GM23338 (cell line): ENCODE data around the gene HSPH1.

ENCODE experiments used
- EZH2 ChIP-seq: fragments of 200-600 bp; sonication (generic); IDR thresholded peaks from one replicate; pipeline ENCODE4 v1.8.0; 2017; ENCODE audit warnings: antibody characterized with exemption, mild to moderate bottlenecking, low read depth; ENCODE audit not compliant: unreplicated experiment
- EZH2phosphoT487 ChIP-seq: fragments of 200-600 bp; sonication (generic); IDR thresholded peaks from one replicate; pipeline ENCODE4 v1.8.1; 2018; ENCODE audit warnings: antibody characterized with exemption; ENCODE audit not compliant: unreplicated experiment
- JUNB ChIP-seq: IDR thresholded peaks from one replicate; pipeline ENCODE4 v1.6.1; 2016; ENCODE audit warnings: antibody characterized with exemption; ENCODE audit not compliant: unreplicated experiment
- POLR2AphosphoS5 ChIP-seq: IDR thresholded peaks from 2 replicates; pipeline ENCODE4 v1.6.1; 2016; ENCODE audit warnings: antibody characterized with exemption, low read depth
- STAT1 ChIP-seq: IDR thresholded peaks from one replicate; pipeline ENCODE4 v1.6.1; 2016; ENCODE audit warnings: antibody characterized with exemption; ENCODE audit not compliant: unreplicated experiment
- TF ChIP-seq, protein P1 (sequence below), 2 experiments: fragments of 200-600 bp in 1 of 2; sonication (generic) in 1 of 2; conservative IDR thresholded peaks; 2 replicates each; pipeline versions ENCODE4 v1.5.1 to v1.6.1; 2016 to 2017; ENCODE audit warnings: antibody characterized with exemption in 2 of 2, low read depth in 2 of 2, mild to moderate bottlenecking in 2 of 2, moderate library complexity in 1 of 2

DNA sequence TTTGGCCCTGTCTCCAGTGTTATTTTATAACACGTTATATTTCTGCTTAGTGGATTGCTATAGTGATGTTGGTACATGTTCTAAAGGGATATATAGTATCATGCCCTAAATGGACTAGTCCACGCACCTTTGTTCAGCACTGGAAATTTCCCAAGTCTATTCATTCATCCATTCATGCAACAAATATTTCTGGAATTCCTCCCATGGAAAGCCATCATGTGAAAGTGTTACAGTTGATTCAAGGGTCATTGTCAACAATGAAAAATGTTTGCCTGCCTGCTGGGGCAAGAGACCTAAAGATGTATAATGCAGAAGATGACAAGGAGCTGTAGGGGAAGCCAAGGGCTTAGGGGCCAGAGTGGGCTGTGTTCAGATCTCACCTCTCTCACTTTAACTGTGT is 10.8 kb upstream of the HSPH1 start:
- TF ChIP-seq, protein P1, sequence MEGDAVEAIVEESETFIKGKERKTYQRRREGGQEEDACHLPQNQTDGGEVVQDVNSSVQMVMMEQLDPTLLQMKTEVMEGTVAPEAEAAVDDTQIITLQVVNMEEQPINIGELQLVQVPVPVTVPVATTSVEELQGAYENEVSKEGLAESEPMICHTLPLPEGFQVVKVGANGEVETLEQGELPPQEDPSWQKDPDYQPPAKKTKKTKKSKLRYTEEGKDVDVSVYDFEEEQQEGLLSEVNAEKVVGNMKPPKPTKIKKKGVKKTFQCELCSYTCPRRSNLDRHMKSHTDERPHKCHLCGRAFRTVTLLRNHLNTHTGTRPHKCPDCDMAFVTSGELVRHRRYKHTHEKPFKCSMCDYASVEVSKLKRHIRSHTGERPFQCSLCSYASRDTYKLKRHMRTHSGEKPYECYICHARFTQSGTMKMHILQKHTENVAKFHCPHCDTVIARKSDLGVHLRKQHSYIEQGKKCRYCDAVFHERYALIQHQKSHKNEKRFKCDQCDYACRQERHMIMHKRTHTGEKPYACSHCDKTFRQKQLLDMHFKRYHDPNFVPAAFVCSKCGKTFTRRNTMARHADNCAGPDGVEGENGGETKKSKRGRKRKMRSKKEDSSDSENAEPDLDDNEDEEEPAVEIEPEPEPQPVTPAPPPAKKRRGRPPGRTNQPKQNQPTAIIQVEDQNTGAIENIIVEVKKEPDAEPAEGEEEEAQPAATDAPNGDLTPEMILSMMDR (conservative IDR thresholded peaks at IDR 0.05; ENCODE audit: low read depth in 2 of 2): no peak
- no peak for TF ChIP-seq JUNB
- TF ChIP-seq POLR2AphosphoS5: no peak
- TF ChIP-seq EZH2: no peak
- TF ChIP-seq EZH2phosphoT487: no peak
- TF ChIP-seq STAT1: no peak
